Measurements from ENCODE around the gene MMD2. TPM values are rescaled to one million over a fixed set of nuclear protein-coding genes. Genes with fewer than 3 reads are reported as not detected.

Gene MMD2
- total and polyA plus RNA-seq, 2 donors (not counting 3 experiments of a cell fraction or from before 2014, with no cell fraction given), result not detected

- intact Hi-C loops (cut with micrococcal nuclease), result no loop called here
- DNase-seq (ENCODE audit: low read depth, low spot score), result no peak
Measured at GRCh38 chr7:4885317-4885807, 73.6 kb downstream of the MMD2 start.

GRCh38 chr7:4884164-4884563 is 74.8 kb downstream of the MMD2 start:
- Histone ChIP-seq H3K4me2 (ENCODE audit: insufficient read depth, low read length) (no peak overlapping the region), H3K27ac (ENCODE audit: insufficient read depth, low read depth, low read length) (no peak overlapping the region), H3K9me1 (replicated peaks; ENCODE audit: control insufficient read depth, extremely low read depth, insufficient read depth, low read length) (no peaks in the 10 kb centered on the region), H3K9ac (replicated peaks; ENCODE audit: extremely low read depth, insufficient read depth, low read length) (no peak overlapping the region), H3K4me1 (ENCODE audit: control insufficient read depth, extremely low read depth, insufficient read depth, low read length) (peaks cover 8% of the 10 kb centered on the region), H2AFZ (ENCODE audit: low read depth, low read length) (no peak overlapping the region), H3K27me3 (ENCODE audit: control insufficient read depth in 2 of 2, insufficient read depth in 2 of 2, low read length in 2 of 2) (no peaks in the 10 kb centered on the region), H3K4me3 (replicated peaks in 1 of 3; ENCODE audit: insufficient read depth in 1 of 3, low read depth in 1 of 3, low read length in 3 of 3) (no peak overlapping the region), H3K79me2 (ENCODE audit: control insufficient read depth, insufficient read depth, low read length) (no peaks in the 10 kb centered on the region), H4K20me1 (replicated peaks; ENCODE audit: control insufficient read depth, extremely low read depth, insufficient read depth, low read length) (no peaks in the 10 kb centered on the region), H3K9me3 (replicated peaks; ENCODE audit: control insufficient read depth, insufficient read depth, low read length) (no peaks in the 10 kb centered on the region), H3K36me3 (ENCODE audit: control insufficient read depth in 2 of 2, extremely low read depth in 1 of 2, insufficient read depth in 2 of 2, low read length in 2 of 2) (no peaks in the 10 kb centered on the region)
- FAIRE-seq, result no peak
- ChIA-PET CTCF (interaction anchor here (0.9 to 3.5 kb wide), 14 partner anchors 9 to 197 kb away, joined by 3 to 22 read pairs (median 4); no protein-coding TSS in a partner anchor), POLR2A (no interaction called here)
- BruUV-seq (replicated peaks), result no TSS peak
- intact Hi-C loops (cut with micrococcal nuclease), result no loop called here
- DNase-seq (ENCODE audit: low read depth, low spot score), result no peak
- TF ChIP-seq CTCF (IDR thresholded peaks at IDR 0.05; ENCODE audit: extremely low read depth in 1 of 2, insufficient read depth in 1 of 2, low read depth in 1 of 2, low read length in 2 of 2) (no peak), MAX (IDR thresholded peaks at IDR 0.05; ENCODE audit: insufficient read depth, insufficient read length) (no peak), POLR2AphosphoS5 (IDR thresholded peaks at IDR 0.05; ENCODE audit: insufficient read depth, low read depth, low read length) (no peak), EZH2 (IDR thresholded peaks at IDR 0.05; ENCODE audit: borderline replicate concordance, low read depth, low read length, severe bottlenecking) (no peak), JUN (IDR thresholded peaks at IDR 0.05; ENCODE audit: borderline replicate concordance, insufficient read depth, insufficient read length, low read depth) (no peak), MYC (IDR thresholded peaks at IDR 0.05; ENCODE audit: low read depth, low read length) (no peak), FOS (IDR thresholded peaks at IDR 0.05; ENCODE audit: borderline replicate concordance, insufficient read depth, low read length) (no peak), GATA2 (IDR thresholded peaks at IDR 0.05; ENCODE audit: insufficient read depth, insufficient read length, low read depth, low read length) (no peak), POLR2A (IDR thresholded peaks at IDR 0.05; ENCODE audit: low read depth, low read length) (no peak)
- dilution Hi-C loops (cut with MboI; ENCODE audit: extremely low pct_ligation_motif_present, low sequenced_read_pairs), result no loop called here

More at GRCh38 chr7:4885317-4885807, 73.6 kb downstream of the MMD2 start:
- H3K4me3 ChIP-seq (replicated peaks in 1 of 3; ENCODE audit: insufficient read depth in 1 of 3, low read depth in 1 of 3, low read length in 3 of 3), result no peak overlapping the region
- no peak overlapping the region for H3K4me2 ChIP-seq (ENCODE audit: insufficient read depth, low read length)
- TF ChIP-seq JUN (IDR thresholded peaks at IDR 0.05; ENCODE audit: borderline replicate concordance, insufficient read depth, insufficient read length, low read depth), result no peak
- H4K20me1 ChIP-seq (replicated peaks; ENCODE audit: control insufficient read depth, extremely low read depth, insufficient read depth, low read length), result no peaks in the 10 kb centered on the region
- no peak for FAIRE-seq
- CTCF ChIA-PET, result interaction anchor here (1.0 to 3.5 kb wide), 3 partner anchors 54 to 93 kb away, joined by 4 to 22 read pairs (median 21); no protein-coding TSS in a partner anchor
- H3K36me3 ChIP-seq (ENCODE audit: control insufficient read depth in 2 of 2, extremely low read depth in 1 of 2, insufficient read depth in 2 of 2, low read length in 2 of 2), result no peaks in the 10 kb centered on the region
- H3K79me2 ChIP-seq (ENCODE audit: control insufficient read depth, insufficient read depth, low read length), result no peaks in the 10 kb centered on the region
- H3K9ac ChIP-seq (replicated peaks; ENCODE audit: extremely low read depth, insufficient read depth, low read length), result no peak overlapping the region
- no peak overlapping the region for H2AFZ ChIP-seq (ENCODE audit: low read depth, low read length)
- POLR2A ChIA-PET, result no interaction called here
- H3K4me1 ChIP-seq (ENCODE audit: control insufficient read depth, extremely low read depth, insufficient read depth, low read length), result peaks cover 8% of the 10 kb centered on the region
- no TSS peak for BruUV-seq (replicated peaks)
- dilution Hi-C loops (cut with MboI; ENCODE audit: extremely low pct_ligation_motif_present, low sequenced_read_pairs), result no loop called here
- H3K27ac ChIP-seq (ENCODE audit: insufficient read depth, low read depth, low read length), result no peak overlapping the region
- H3K27me3 ChIP-seq (ENCODE audit: control insufficient read depth in 2 of 2, insufficient read depth in 2 of 2, low read length in 2 of 2), result no peaks in the 10 kb centered on the region
- no peaks in the 10 kb centered on the region for H3K9me1 ChIP-seq (replicated peaks; ENCODE audit: control insufficient read depth, extremely low read depth, insufficient read depth, low read length)
- no peaks in the 10 kb centered on the region for H3K9me3 ChIP-seq (replicated peaks; ENCODE audit: control insufficient read depth, insufficient read depth, low read length)
